NCI-H1105 treated with DMSO at 0.1 percent for 48 hours (cell line): ENCODE results near the gene MLST8.

Source experiments
- DNase-seq: peaks from one replicate; lab custom pipeline; 2025; lab: John Stamatoyannopoulos, UW

Gene MLST8

DNA sequence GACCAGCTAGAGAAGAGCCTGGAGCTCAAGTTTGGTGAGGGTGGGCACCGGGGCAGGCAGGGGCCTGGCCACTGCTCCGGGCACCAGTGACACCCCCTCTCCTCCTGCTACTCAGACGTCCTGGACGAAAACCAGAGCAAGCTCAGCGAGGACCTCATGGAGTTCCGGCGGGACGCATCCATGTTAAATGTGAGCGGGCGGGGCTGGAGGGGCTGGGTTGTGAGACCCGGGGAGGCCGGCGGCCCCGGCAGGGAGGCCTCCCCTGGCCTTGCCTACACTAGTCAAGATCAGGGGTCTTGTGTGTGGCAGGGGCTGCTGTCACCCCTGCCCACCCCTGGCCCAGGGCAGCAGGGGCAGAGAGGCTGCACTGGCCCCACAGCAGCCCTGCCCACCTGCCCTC lies 31.9 kb upstream of the MLST8 start:
- DNase-seq, result no peak

DNA sequence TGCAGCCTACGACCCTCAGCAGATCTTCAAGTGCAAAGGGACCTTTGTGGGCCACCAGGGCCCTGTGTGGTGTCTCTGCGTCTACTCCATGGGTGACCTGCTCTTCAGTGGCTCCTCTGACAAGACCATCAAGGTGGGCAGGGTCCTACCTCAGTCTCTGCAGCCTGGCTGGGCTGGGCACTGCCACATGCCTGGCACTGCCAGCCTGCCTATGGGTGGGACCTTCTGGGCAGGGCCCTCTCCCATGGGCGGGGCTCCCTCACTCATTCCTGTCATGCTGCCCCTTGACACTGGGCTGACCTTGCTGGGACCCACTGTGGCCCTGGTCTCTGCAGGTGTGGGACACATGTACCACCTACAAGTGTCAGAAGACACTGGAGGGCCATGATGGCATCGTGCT lies 31.3 kb upstream of the MLST8 start:
- no peak for DNase-seq

DNA sequence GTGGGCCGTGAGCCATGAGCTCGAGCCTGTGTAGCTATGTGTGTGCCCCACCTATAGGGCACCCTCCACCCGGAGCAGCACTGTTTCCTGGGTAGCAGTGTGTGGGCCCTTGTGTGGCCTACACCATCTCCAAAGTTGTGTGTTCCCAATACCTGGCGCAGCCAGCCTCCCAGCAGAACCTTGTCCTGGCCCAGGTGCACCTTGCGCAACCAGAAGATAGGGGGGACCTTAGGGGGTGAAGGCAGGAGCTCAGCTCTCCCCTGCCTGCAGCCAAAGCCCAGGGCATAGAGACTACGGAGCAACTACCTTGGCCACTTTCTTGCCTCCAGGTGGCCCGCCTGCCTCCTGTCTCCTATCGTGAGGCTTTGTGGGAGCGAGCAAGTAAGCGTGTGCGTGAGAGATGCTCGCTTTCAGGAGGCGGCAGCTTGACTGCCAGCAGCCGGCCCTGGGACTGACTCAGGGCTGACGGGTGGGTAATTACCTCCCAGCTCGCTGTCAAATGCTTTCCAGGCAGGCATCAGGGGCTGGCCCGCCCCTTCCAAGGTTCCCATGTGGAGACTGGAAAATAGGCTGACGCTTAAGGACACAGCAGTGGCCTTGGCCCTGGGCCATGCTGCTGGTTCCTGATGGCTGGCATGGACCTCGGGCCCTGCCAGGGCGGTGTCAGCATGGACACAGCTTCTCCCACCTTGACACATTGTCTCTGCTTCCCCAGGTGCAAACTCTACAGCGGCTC lies 30.7 kb upstream of the MLST8 start:
- no peak for DNase-seq

DNA sequence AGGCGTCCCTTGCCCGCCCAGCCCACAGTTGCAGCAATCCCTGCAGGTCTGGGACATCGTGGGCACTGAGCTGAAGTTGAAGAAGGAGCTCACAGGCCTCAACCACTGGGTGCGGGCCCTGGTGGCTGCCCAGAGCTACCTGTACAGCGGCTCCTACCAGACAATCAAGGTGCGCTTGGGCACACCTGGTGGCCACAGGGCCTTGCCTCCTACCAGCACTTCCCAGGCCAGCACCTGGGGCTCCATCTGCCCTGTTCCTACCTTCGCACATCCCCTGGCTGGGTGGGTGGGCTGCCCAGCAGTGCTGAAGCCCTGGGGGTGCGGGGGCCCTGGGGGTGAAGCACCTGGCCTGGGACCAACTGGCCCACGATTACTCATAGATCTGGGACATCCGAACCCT lies 29.8 kb upstream of the MLST8 start:
- DNase-seq, result no peak

DNA sequence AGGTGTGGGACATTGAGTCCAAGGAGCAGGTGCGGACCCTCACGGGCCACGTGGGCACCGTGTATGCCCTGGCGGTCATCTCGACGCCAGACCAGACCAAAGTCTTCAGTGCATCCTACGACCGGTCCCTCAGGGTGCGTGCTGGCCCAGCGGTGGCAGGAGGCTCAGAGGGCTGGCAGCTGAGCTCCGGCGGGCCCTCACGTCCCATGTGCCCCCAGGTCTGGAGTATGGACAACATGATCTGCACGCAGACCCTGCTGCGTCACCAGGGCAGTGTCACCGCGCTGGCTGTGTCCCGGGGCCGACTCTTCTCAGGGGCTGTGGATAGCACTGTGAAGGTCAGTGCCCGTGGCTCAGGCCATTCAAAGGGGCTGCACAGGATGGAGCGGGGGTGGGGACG lies 29.2 kb upstream of the MLST8 start:
- DNase-seq, result no peak

DNA sequence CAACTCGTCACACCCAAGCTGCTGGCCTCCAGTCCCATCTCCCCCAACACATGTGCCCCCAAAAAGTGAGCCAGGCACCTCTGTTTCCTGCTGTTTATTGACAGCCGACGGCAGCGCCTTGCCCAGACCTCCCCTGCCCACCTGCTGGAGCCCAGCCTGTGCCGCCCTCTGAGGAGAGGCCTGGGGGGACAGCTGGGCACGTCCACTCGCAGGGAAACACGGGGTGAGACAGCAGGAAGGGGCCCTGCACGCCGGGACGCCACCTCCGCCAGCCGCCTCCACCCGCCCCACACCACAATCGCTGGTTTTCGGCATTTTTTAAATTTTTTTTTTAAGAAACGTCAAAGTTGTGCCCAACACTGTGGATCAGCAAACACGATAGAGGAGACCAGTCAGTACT lies 28.2 kb upstream of the MLST8 start:
- no peak for DNase-seq

DNA sequence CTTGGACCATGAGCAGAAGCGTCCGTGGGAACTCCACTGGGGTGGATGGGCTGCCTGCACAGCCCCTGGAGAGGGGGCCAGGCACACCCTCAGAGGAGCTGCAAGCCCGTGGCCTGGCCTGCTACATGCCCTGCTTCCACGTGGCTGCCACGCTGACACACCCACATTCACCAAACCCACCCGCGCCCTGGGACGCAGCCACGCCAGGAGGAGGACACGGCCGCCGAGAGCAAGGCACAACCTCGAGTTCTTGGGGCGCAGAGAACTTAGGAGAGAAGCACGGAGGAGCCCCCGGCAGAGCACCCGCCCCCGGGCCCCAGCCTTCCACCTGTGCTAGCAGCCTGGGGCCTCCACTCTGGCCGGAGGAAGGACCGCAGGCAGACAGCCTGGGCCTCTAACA lies 27.7 kb upstream of the MLST8 start:
- no peak for DNase-seq

DNA sequence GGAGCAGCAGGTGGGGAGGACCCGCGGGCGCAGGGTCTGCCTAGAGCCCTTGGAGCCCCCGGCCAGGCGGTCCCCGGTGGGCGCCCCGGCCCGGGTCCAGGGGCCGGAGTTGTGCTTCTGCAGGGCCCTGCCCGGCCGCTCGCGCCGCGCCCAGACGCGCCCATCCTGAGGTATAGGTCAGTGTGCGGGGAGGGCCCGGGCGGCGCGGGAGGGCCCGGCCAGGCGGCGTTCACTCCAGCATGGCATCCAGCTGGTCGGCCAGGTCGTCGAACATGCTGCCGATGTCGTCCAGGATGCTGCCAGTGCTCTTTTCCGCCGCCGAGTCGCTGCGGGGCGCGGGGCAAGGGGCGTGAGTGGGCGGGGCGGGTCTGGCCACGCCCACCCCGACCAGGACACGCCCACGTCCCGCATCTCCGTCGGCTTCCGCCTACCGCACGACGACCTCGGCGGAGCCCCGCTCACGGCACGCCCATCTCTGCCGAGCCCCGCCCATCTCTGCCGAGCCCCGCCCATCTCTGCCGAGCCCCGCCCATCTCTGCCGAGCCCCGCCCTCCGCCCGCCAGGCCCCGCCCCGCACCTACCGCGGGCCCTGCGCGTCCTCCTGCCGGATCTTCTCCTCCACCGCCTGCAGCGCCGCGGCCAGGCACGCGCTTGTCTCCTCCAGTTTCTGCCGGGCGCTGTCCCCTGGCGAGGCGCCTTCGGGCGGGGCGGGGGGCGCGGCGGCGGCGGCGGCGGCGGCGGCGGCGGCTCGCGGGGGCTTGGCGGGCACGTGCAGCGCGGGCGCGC lies 26.7 kb upstream of the MLST8 start:
- DNase-seq, result no peak

DNA sequence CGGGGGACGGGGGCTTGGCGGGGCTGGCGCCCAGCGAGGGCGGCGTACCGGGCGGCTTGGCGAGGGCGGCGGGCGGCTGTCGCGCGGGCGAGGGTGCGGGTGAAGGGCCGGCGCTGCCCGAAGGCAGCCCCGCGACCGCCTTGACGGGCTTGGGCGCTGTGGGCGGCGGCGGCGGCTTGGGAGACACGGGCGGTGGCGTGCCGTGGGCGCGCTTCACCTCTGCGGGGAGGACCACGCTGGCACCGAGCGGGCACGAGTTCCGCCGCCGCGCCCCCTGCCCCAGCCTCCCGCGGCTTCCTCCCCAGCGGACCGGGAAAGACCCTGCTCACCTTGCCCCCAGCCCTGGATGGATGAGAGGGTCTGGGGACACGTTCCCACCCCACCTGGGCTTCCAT lies 26.1 kb upstream of the MLST8 start:
- DNase-seq, result no peak

DNA sequence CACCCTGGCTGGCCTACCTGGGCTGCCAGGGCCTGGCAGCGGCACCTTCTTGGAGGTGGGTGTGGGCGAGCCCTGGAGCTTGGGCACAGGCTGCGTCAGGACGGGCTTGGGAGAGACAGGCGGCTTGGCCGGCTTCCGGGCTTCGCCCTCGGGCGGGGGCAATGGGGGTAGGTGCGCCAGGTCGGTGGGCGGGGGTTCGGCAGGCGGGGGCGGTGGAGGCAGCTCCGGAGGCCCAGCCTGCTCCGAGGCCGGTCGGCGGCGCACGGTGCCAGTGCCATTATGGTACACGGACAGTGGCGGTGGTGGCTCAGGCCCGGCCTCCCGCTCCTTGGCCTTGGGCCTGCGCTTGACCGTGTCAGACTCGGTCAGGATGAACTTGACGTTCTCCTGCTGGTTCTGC lies 25.7 kb upstream of the MLST8 start:
- DNase-seq, result no peak

DNA sequence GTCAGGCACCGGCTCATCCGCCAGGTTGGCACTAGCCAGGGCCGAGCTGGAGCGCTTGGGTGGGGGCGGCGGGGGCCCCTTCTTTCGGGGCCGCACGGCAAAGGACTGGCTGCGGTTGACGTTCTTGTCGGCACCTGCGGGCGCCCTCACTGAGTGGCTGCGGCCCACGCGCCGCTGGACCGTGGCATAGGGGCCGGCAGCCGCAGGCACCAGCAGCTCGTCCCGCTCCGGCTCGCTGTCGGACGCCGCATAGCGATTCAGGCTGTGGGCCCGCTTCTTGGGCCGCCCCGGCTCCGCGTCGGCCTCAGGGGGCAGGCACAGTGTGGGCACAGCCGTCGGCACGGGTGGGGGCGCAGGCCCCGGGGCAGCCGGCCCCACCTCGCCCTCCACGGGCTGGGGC lies 24.8 kb upstream of the MLST8 start:
- no peak for DNase-seq

DNA sequence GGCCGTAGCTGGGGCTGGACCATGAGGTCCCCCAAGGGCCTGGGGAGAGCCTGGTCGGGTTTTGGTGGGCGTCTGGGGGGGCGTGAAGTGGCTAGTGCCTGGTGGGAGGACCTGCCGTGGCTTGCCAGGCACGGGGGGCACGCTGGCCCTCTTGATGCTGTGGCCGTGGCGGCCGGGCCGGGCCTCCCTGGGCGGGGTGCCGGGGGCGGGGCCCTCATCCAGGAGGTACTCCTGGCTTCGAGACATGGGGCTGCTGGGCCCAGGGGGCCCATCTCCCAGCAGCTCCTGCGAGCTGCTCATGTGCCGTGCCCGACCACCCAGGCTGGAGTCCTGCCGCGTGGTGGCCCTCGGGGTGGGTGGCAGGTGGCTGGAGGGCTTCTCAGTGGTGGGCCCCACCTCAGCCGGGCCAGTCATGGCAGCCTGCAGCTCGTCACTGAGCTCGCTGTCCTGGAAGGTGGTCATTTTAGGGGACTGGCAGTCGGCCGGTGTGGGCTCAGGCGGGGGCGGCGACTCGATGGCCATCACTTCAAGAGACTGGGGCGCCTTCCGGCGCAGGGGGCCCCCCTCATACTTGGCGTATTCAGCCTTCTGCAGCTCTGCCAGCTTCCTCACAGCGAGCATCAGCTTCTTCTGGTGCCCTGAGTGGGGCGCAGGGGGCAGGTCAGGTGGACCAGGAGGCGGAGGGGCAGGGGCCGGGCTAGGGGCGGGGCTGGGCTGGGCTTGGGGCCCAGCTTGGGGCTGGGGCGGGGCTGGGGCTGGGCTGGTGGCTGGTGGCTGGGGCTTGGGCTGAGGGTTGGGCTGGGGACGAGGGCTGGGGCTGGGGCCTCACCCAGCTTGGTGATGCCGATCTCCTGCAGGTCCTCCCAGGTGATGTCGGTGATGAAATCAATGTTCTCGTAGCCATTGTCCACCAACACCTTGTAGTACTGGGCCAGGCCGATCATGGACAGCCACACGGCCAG lies 24.0 kb upstream of the MLST8 start:
- DNase-seq, result no peak

DNA sequence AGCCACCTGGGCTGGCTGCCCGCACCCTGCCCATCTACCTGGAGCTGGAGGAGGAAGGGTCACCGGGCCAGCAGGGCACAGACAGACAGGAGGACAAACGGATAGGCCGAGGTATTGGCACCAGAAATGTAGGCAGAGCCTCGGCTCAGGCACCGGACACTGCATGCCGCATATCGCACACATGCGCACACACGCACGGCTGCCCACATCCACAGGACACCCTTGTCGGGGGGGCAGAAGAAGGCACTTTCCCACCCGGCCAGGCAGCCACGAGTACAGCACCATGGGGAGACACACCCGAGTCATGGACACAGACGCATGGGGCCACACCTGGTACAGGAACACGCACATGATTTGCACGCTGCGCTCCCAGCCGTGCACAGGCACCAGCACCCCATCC lies 23.3 kb upstream of the MLST8 start:
- DNase-seq, result no peak

DNA sequence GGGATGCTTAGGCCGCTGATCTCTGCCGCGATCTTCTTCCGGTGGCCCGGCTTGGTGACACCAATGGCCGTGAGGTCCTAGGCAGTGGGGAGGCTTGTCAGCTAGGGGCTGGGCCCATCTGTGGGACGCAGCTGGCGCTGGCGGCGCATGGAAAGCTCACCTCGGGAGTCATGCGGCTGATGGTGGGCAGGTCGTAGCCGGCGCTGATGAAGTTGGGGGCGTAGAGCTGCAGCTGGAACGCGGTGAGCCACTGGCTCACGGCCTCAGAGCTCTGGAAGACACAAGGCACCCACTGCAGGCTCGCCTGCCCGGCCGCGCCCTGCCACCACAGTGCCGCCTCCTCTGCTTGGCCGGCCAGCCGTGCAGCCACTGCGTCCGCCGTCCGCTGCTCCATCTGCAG lies 21.6 kb upstream of the MLST8 start:
- no peak for DNase-seq

DNA sequence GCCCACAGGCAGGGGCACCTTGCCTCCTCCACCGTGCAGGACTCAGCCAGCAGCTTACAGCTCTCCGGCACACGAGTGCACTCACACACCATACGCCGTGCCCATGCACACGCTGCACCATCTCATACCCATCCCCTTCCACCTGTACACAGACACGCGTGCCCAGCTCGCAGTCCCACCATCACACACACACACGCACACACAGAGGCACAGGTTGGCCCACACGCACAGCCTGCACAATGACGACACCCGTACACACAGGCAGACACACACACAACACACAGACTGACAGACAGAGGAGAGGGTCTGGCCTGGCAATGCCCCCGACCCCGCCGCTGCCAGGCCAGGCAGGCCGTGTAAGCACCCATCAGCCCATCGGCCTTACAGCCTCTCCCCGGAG lies 20.9 kb upstream of the MLST8 start:
- no peak for DNase-seq

DNA sequence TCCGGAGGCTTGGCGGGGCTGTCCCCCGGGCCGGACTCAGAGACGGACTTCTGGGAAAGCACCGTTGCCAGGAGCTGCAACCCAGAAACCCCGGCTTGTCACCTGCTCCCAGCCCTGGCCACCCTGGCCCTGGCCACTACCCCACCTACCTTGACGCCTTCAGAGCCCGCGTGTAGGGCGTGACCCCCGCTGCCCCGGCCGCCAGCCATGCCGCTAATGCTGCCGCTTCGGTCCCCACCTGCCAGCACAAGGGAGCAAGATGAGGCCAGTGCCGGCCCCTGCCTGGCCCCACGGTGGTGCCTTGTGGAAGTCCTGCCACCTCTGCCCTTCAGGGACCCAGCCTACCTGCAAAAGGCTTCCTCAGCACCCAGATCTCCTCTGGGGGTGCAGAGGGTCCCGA lies 20.3 kb upstream of the MLST8 start:
- no peak for DNase-seq

DNA sequence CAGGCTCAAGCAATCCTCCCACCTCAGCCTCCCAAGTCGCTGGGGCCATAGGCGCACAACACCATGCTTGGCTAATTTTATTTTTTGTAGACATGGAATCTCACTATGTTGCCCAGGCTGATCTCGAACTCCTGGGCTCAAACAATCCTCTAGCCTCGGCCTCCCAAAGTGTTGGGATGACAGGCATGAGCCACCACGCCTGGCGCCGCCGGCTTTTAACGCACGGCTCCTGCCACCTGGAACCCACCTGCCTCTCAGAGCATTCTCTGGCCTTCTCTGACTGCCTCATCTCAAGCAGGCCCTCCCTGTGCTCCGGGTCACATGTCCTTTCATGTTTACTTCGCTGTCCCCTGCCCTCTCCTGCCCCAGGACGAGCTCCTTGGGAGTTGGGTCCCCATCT lies 19.2 kb upstream of the MLST8 start:
- DNase-seq, result no peak

DNA sequence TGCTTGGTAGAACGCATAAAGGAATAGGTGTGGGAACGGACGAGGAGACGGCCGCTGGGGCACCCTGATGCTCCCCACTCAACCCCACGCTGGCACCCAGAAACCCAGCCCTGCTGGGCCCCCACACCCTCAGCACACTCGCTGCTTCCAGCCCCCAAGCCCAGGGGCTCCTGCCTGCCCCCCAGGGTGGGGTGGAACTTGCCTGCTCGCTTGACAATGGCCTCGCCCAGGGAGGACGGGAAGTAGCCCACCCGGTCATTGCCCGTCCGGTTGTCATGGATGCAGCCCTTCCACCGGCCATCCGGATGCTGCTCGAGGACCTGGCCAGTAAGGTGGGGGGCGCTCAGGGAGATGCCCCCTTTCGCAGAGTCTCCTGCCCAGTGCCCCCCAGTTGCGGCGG lies 18.7 kb upstream of the MLST8 start:
- DNase-seq, result no peak

DNA sequence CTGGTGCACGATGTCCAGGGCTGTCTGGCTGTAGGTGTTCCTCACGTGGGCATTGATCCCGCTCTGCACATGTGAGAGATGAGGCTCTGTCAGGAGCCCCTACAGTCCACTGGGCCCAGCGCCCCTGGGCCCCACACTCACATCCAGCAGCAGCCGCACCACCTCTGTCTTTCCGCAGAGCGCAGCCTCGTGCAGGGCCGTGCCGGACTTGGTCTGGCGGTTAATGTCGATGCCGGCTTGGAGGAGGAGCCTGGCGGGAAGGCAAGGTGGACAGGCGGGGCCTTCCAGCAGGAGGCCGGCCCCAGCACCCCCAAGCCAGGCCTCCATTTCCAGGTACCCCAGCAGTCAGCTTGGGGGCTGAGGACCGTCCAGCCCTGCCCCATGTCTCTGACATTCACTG lies 18.0 kb upstream of the MLST8 start:
- no peak for DNase-seq

DNA sequence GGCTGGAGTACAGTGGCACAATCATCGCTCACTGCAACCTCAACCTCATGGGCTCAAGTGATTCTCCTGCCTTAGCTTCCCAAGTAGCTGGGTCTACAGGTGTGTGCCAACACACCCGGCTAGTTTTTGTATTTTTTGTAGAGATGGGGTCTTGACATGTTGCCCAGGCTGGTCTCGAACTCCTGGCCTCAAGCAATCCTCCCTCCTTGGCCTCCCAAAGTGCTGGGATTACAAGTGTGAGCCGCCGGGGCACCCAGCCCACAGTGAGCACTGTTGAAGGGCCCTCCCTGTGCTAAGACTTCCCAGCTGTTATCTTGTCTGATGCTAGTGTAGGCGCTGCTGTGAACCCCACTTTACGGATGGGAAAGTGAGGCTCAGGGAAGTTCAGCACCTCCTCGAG lies 16.9 kb upstream of the MLST8 start:
- DNase-seq, result no peak

DNA sequence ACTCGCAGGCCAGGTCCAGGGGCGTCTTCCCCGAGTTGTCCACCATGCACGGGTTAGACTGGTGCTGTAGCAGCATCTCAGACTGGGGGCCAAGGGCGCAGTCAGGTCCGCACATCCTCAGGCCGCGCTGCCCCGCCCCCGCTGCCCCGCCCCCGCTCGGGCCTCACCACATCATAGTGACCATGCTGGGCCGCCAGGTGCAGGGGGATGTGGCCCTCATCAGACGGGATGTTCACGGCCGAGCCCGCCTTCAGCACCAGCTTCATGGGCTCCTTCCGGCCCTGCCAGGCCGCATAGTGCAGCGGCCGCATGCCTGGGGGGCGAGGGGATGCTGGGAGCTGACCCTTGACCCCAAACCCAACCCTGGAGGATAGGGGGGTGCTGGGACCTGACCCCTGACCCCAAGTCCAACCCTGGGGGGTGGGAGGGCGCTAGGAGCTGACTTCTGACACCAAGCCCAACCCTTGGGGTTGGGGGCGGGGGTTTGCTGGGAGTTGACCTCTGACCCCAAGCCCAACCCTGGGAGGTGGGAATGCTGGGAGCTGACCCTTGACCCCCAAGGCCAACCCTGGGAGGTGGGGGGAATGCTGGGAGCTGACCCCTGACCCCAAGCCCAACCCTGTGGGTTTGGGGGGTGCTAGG lies 15.9 kb upstream of the MLST8 start:
- DNase-seq, result no peak

DNA sequence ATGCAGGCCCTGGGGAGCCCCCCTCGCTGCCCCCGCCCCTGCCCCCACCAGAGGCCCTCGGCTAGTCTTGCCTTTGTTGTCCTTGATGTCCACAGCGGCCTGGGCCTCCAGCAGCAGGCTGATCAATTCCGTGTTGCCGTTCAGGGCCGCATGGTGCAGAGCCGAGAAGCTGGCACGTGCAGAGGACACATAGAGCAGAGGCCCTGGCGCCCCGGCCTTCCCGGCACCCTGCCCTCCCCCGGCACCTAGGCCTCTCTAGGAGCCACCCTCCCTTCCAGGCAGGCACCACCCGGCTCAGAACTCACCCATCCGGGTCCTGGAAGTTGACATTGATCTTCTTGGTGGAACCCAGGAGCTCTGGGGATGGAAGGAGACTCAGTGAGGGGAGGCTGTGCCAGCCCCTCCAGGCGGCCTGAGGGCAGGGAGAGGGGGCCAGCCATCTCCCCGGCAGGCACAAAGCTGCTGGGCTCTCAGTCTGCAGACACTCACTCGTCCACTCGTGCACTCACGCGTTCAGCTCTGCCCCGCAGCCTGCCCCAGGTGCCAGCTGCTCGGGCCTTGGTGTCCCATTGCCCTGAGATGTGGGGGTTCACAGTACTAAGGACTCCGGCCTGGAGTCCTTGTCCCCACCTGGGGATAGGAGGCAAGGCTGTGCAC lies 15.1 kb upstream of the MLST8 start:
- DNase-seq, result no peak
